Effector memory CD4-positive, alpha-beta T cell (primary cell): Measurements from ENCODE around the gene PRPF4.

ENCODE experiments used
- DNase-seq, 3 donors: peaks; one replicate each; pipeline ENCODE4 v3.0.0-alpha.2; 2020
- H3K27ac ChIP-seq: 2 replicates; pipeline ENCODE4 v1.7.0; 2013; ENCODE audit warnings: mild to moderate bottlenecking, low read length, moderate library complexity; ENCODE audit not compliant: insufficient read depth, poor library complexity, severe bottlenecking
- H3K27me3 ChIP-seq: replicated peaks from 2 replicates; pipeline ENCODE4 v1.7.0; 2013; ENCODE audit warnings: mild to moderate bottlenecking, low read length; ENCODE audit not compliant: insufficient read depth, control insufficient read depth, poor library complexity, severe bottlenecking
- H3K36me3 ChIP-seq: 2 replicates; pipeline ENCODE4 v1.7.0; 2013; ENCODE audit warnings: mild to moderate bottlenecking, low read length, moderate library complexity; ENCODE audit not compliant: control insufficient read depth, insufficient read depth
- H3K4me1 ChIP-seq: 2 replicates; pipeline ENCODE4 v1.7.0; 2013; ENCODE audit warnings: low read length, mild to moderate bottlenecking; ENCODE audit not compliant: control insufficient read depth, insufficient read depth, poor library complexity, severe bottlenecking
- H3K4me3 ChIP-seq: 2 replicates; pipeline ENCODE4 v1.7.0; 2013; ENCODE audit warnings: low read length, low read depth, mild to moderate bottlenecking; ENCODE audit not compliant: insufficient read depth, poor library complexity, severe bottlenecking
- H3K9me3 ChIP-seq: 2 replicates; pipeline ENCODE4 v1.7.0; 2013; ENCODE audit warnings: mild to moderate bottlenecking, low read length, moderate library complexity; ENCODE audit not compliant: control insufficient read depth

Gene PRPF4

GRCh38 chr9:113306566-113306965, 31.1 kb downstream of the PRPF4 start:
- H3K9me3 ChIP-seq, result no peaks in the 10 kb centered on the region

GRCh38 chr9:113307396-113307975, 32.0 kb downstream of the PRPF4 start:
- H3K27ac ChIP-seq, result no peak overlapping the region

More at GRCh38 chr9:113306566-113306965, 31.1 kb downstream of the PRPF4 start:
- H3K4me3 ChIP-seq, result no peak overlapping the region
- no peaks in the 10 kb centered on the region for H3K4me1 ChIP-seq
- no peaks in the 10 kb centered on the region for H3K36me3 ChIP-seq
- DNase-seq, result no peak
- H3K27ac ChIP-seq, result no peak overlapping the region
- H3K27me3 ChIP-seq, result no peaks in the 10 kb centered on the region

GRCh38 chr9:113309204-113309813, 33.9 kb downstream of the PRPF4 start:
- no peaks in the 10 kb centered on the region for H3K27me3 ChIP-seq
- no peak overlapping the region for H3K27ac ChIP-seq
- DNase-seq, result no peak
- no peaks in the 10 kb centered on the region for H3K4me1 ChIP-seq
- H3K36me3 ChIP-seq, result no peaks in the 10 kb centered on the region
- H3K9me3 ChIP-seq, result no peaks in the 10 kb centered on the region
- no peak overlapping the region for H3K4me3 ChIP-seq

More at GRCh38 chr9:113307396-113307975, 32.0 kb downstream of the PRPF4 start:
- Histone ChIP-seq H3K4me1 (no peaks in the 10 kb centered on the region), H3K27me3 (no peaks in the 10 kb centered on the region), H3K36me3 (no peaks in the 10 kb centered on the region), H3K4me3 (no peak overlapping the region), H3K9me3 (no peaks in the 10 kb centered on the region)
- no peak for DNase-seq

GRCh38 chr9:113310538-113310937, 35.1 kb downstream of the PRPF4 start:
- Histone ChIP-seq H3K27me3 (no peaks in the 10 kb centered on the region), H3K4me1 (no peaks in the 10 kb centered on the region), H3K27ac (no peak overlapping the region), H3K36me3 (no peaks in the 10 kb centered on the region), H3K4me3 (no peak overlapping the region), H3K9me3 (no peaks in the 10 kb centered on the region)
- no peak for DNase-seq

- Histone ChIP-seq H3K4me3 (no peak overlapping the region), H3K27ac (no peak overlapping the region), H3K9me3 (no peaks in the 10 kb centered on the region), H3K36me3 (no peaks in the 10 kb centered on the region), H3K4me1 (no peaks in the 10 kb centered on the region), H3K27me3 (no peaks in the 10 kb centered on the region)
- no peak for DNase-seq
These were observed 36.5 kb downstream of the PRPF4 start for GRCh38 chr9:113311961-113312360.

GRCh38 chr9:113313261-113313660, 37.8 kb downstream of the PRPF4 start:
- no peaks in the 10 kb centered on the region for H3K36me3 ChIP-seq
- no peaks in the 10 kb centered on the region for H3K27me3 ChIP-seq
- H3K4me3 ChIP-seq, result no peak overlapping the region
- no peak for DNase-seq
- no peaks in the 10 kb centered on the region for H3K9me3 ChIP-seq
- H3K27ac ChIP-seq, result no peak overlapping the region
- no peaks in the 10 kb centered on the region for H3K4me1 ChIP-seq

- no peak overlapping the region for H3K27ac ChIP-seq
- no peak overlapping the region for H3K4me3 ChIP-seq
- no peaks in the 10 kb centered on the region for H3K9me3 ChIP-seq
- no peaks in the 10 kb centered on the region for H3K27me3 ChIP-seq
- DNase-seq, result no peak
- no peaks in the 10 kb centered on the region for H3K36me3 ChIP-seq
- no peaks in the 10 kb centered on the region for H3K4me1 ChIP-seq
These were observed 39.8 kb downstream of the PRPF4 start for GRCh38 chr9:113315231-113315630.

- H3K4me3 ChIP-seq, result no peak overlapping the region
- no peak overlapping the region for H3K27ac ChIP-seq
- H3K27me3 ChIP-seq, result no peaks in the 10 kb centered on the region
- no peaks in the 10 kb centered on the region for H3K9me3 ChIP-seq
- DNase-seq, result no peak
- no peaks in the 10 kb centered on the region for H3K36me3 ChIP-seq
- no peaks in the 10 kb centered on the region for H3K4me1 ChIP-seq
These were observed 40.6 kb downstream of the PRPF4 start for GRCh38 chr9:113316030-113316429.

GRCh38 chr9:113317777-113318176, 42.3 kb downstream of the PRPF4 start:
- Histone ChIP-seq H3K4me1 (no peaks in the 10 kb centered on the region), H3K27me3 (no peaks in the 10 kb centered on the region), H3K27ac (no peak overlapping the region), H3K4me3 (no peak overlapping the region), H3K9me3 (no peaks in the 10 kb centered on the region), H3K36me3 (no peaks in the 10 kb centered on the region)
- DNase-seq, result no peak

- Histone ChIP-seq H3K4me1 (no peaks in the 10 kb centered on the region), H3K27ac (no peak overlapping the region), H3K9me3 (no peaks in the 10 kb centered on the region), H3K4me3 (no peak overlapping the region), H3K36me3 (no peaks in the 10 kb centered on the region), H3K27me3 (no peaks in the 10 kb centered on the region)
- no peak for DNase-seq
These were observed 43.6 kb downstream of the PRPF4 start for GRCh38 chr9:113319054-113319453.
